ENCODE data around the gene TFR2.

DNA sequence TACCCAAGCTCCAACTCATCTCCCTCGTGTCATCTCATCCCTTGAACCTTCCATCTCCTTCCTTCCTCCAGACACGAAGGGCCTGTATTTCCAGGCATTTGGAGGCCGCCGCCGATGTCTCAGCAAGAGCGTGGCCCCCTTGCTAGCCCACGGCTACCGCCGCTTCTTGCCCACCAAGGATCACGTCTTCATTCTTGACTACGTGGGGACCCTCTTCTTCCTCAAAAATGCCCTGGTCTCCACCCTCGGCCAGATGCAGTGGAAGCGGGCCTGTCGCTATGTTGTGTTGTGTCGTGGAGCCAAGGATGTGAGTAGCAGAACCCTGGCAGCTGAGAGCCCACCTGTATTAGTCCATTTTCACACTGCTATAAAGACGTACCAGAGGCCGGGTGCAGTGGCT lies 49.8 kb downstream of the TFR2 start:
- TF ChIP-seq POLR2A (IDR thresholded peaks at IDR 0.05) (no peak), EP300 (IDR thresholded peaks at IDR 0.05; ENCODE audit: low read depth) (no peak)
- TF ChIP-seq, protein P1, sequence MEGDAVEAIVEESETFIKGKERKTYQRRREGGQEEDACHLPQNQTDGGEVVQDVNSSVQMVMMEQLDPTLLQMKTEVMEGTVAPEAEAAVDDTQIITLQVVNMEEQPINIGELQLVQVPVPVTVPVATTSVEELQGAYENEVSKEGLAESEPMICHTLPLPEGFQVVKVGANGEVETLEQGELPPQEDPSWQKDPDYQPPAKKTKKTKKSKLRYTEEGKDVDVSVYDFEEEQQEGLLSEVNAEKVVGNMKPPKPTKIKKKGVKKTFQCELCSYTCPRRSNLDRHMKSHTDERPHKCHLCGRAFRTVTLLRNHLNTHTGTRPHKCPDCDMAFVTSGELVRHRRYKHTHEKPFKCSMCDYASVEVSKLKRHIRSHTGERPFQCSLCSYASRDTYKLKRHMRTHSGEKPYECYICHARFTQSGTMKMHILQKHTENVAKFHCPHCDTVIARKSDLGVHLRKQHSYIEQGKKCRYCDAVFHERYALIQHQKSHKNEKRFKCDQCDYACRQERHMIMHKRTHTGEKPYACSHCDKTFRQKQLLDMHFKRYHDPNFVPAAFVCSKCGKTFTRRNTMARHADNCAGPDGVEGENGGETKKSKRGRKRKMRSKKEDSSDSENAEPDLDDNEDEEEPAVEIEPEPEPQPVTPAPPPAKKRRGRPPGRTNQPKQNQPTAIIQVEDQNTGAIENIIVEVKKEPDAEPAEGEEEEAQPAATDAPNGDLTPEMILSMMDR (IDR thresholded peaks at IDR 0.05), result no peak
